Right lobe of liver (tissue), 6 donors: ENCODE results near the gene PGS1. TPM values are rescaled to one million over a fixed set of nuclear protein-coding genes. Genes with fewer than 3 reads are reported as not detected.

ENCODE experiments used
- ATAC-seq, 4 donors: fragments of 200-7000 bp; cut with Tn5 transposase; one replicate each; pipeline ENCODE4 v1.9.1; 2020; ENCODE audit warnings: mild to moderate bottlenecking in 4 of 4, moderate library complexity in 4 of 4
- DNase-seq, 3 donors: peaks; one replicate each; pipeline ENCODE4 v3.0.0-alpha.2; 2020
- H3K27ac ChIP-seq, 3 donors: fragments of 200-600 bp; one replicate each; pipeline ENCODE4 v1.8.0; 2022
- H3K27me3 ChIP-seq, 2 donors: fragments of 200-600 bp; one replicate each; pipeline ENCODE4 v1.8.0; 2022
- H3K36me3 ChIP-seq, 4 donors: fragments of 200-600 bp; sonication (generic) in 1 of 4; one replicate each; pipeline versions ENCODE4 v1.5.1 to v1.8.0; 2017 to 2022; ENCODE audit warnings: control low read depth in 1 of 4
- H3K4me1 ChIP-seq, 4 donors: fragments of 200-600 bp; sonication (generic) in 1 of 4; one replicate each; pipeline versions ENCODE4 v1.5.1 to v1.8.0; 2017 to 2022; ENCODE audit warnings: control low read depth in 1 of 4
- H3K4me3 ChIP-seq, 3 donors: fragments of 200-600 bp; one replicate each; pipeline ENCODE4 v1.8.0; 2022
- H3K9me3 ChIP-seq, 4 donors: fragments of 200-600 bp; sonication (generic) in 1 of 4; one replicate each; pipeline versions ENCODE4 v1.5.1 to v1.8.0; 2017 to 2022; ENCODE audit warnings: control low read depth in 1 of 4
- POLR2A ChIP-seq: fragments of 450-650 bp; IDR thresholded peaks from one replicate; pipeline ENCODE4 v1.6.1; 2017; ENCODE audit warnings: antibody characterized with exemption, mild to moderate bottlenecking
- WGBS: methylation state at CpG from one replicate; pipeline ENCODE4 v1.1.6; 2018; ENCODE audit warnings: low coverage, low lambda C conversion rate; ENCODE audit not compliant: insufficient coverage; ENCODE audit errors: missing lambda C conversion rate; 5-methylcytosine and 5-hydroxymethylcytosine counted together
- intact Hi-C, 2 donors: fragments of 100-400 bp; cut with DNase I; formaldehyde crosslinking; loops; one replicate each; pipeline versions ENCODE4 v1.11.2 to v1.14.1; 2022
- total RNA-seq, 6 experiments: library from RNA; depleted of rRNA in 2 of 6; stranded (reverse); fragments of >200 nt in 2 of 6; fragmentation: NEBNext Ultra II Directional in 3 of 6; extraction: Animal tissue kit (Norgen Biotek cat#: 25700) in 3 of 6; gene quantifications; one replicate each; pipeline versions ENCODE4 v1.1.0 to v1.2.4, GENCODE V29; 2016 to 2023
- TF ChIP-seq, protein P1 (sequence below), 4 donors: fragments of 200-600 bp in 3 of 4; fragments of 450-650 bp in 1 of 4; IDR thresholded peaks; one replicate each; pipeline versions ENCODE4 v1.5.1 to v1.8.0; 2016 to 2022; ENCODE audit warnings: antibody characterized with exemption in 4 of 4, mild to moderate bottlenecking in 2 of 4
- donor health status: DM: no; HTN: yes; CAD: no.
- donor health status: DM: no; HTN: no; CAD: no.
- donor health status: DM: no; HTN: no; CAD: no.
- donor health status: DM: no; HTN: yes; CAD: no.
- donor health status: DM: no; HTN: yes; CAD: no.

Gene PGS1
- total RNA-seq, 6 experiments from 2014 or later: 8.8 to 17.5 (median 13.4) TPM

DNA sequence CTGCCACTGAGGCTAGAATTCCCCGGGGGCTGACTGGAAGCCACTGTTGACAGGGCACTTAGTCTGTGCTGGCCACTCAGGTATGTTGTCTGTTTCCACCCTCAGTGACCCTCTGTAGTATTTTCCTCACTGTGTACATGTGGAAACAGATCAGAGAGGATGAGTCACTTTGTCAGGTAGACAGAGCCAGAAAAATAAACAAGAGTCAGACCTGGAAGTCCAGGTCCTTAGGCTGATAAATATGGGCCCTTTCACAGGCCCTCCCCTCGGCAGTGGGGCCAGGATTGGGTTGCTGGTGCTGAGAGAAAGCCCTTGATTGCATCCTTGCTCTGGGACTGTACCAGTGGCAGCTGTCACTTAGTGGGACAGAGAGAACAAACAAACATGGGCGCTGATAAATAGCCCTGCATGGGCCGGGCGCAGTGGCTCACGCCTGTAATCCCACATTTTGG is 21.3 kb downstream of the PGS1 start:
- WGBS: 76% methylated on average over 5 of the region's 6 CpGs
- peaks cover 0 to 54% (median 26%) of the 10 kb centered on the region in 4 donors for H3K36me3 ChIP-seq
- no peak overlapping the region for H3K27ac ChIP-seq
- DNase-seq (no peak), ATAC-seq (peak in 2 of 4 donors; percentile 26 to 64)
- intact Hi-C loops: no loop called here
- H3K27me3 ChIP-seq: no peaks in the 10 kb centered on the region
- TF ChIP-seq POLR2A: no peak
- TF ChIP-seq, protein P1, sequence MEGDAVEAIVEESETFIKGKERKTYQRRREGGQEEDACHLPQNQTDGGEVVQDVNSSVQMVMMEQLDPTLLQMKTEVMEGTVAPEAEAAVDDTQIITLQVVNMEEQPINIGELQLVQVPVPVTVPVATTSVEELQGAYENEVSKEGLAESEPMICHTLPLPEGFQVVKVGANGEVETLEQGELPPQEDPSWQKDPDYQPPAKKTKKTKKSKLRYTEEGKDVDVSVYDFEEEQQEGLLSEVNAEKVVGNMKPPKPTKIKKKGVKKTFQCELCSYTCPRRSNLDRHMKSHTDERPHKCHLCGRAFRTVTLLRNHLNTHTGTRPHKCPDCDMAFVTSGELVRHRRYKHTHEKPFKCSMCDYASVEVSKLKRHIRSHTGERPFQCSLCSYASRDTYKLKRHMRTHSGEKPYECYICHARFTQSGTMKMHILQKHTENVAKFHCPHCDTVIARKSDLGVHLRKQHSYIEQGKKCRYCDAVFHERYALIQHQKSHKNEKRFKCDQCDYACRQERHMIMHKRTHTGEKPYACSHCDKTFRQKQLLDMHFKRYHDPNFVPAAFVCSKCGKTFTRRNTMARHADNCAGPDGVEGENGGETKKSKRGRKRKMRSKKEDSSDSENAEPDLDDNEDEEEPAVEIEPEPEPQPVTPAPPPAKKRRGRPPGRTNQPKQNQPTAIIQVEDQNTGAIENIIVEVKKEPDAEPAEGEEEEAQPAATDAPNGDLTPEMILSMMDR (IDR thresholded peaks at IDR 0.05): no peak
- H3K4me1 ChIP-seq: peaks cover 0 to 23% (median 14%) of the 10 kb centered on the region in 4 donors
- H3K9me3 ChIP-seq: no peaks in the 10 kb centered on the region
- no peak overlapping the region for H3K4me3 ChIP-seq

DNA sequence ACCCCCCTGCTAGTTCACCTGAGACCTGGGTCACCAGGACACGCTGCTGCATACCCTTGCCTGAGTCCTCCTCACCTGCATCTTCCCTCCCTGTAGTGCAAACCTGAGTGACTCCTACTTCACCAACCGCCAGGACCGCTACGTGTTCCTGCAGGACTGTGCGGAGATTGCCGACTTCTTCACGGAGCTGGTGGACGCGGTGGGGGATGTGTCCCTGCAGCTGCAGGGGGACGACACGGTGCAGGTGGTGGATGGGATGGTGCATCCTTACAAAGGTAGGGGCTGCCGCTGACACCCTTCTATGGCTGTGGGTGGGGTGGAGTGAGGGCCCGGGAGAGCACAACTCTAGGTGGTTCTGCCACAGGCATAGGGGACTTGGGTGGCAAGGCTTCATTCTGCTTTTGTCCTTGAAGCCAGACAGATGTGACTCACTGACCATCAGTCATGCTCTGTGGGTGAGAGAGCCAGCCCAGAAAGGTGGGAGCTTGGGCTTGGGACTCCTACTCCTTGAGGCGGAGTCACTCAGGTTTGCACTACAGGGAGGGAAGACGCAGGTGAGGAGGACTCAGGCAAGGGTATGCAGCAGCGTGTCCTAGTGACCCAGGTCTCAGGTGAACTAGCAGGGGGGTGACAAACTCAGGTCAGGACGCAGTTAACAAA is 22.3 kb downstream of the PGS1 start:
- TF ChIP-seq, protein P1 (IDR thresholded peaks at IDR 0.05): no peak
- no peak for TF ChIP-seq POLR2A
- ATAC-seq: no peak
- WGBS: 98% methylated on average over 5 of the region's 17 CpGs
- Histone ChIP-seq H3K36me3 (peaks cover 0 to 58% (median 26%) of the 10 kb centered on the region in 4 donors), H3K27ac (no peak overlapping the region), H3K27me3 (no peaks in the 10 kb centered on the region), H3K4me1 (peaks cover 0 to 23% (median 11%) of the 10 kb centered on the region in 4 donors), H3K4me3 (no peak overlapping the region), H3K9me3 (no peaks in the 10 kb centered on the region)
- intact Hi-C loops: no loop called here
- no peak for DNase-seq

DNA sequence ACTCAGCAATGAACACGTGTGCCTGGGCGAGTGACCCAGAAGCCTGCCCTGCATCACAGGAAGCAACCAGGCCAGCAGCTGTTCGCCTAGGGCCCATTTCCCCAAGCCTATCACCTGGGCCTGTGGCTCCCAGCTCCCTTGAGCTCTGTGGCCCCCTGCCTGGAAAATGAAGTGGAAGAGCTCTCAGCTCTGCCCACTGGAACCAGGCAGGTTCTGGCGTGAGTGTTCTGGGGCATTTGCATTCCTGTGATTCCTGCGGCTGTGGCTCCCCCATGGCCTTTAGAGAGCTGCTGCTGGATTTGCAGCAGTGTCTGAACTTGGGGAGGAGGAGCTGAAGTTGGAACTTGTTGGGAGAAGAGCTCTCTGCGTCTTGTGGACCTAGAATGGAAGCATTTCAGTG is 22.8 kb downstream of the PGS1 start:
- Histone ChIP-seq H3K4me1 (peaks cover 0 to 19% (median 7%) of the 10 kb centered on the region in 4 donors), H3K27me3 (no peaks in the 10 kb centered on the region), H3K27ac (no peak overlapping the region), H3K9me3 (no peaks in the 10 kb centered on the region), H3K4me3 (no peak overlapping the region), H3K36me3 (peaks cover 0 to 58% (median 26%) of the 10 kb centered on the region in 4 donors)
- DNase-seq (no peak), ATAC-seq (no peak)
- TF ChIP-seq POLR2A: no peak
- TF ChIP-seq, protein P1 (IDR thresholded peaks at IDR 0.05): no peak
- intact Hi-C loops: no loop called here
- 83% methylated on average over 1 of the region's 6 CpGs for WGBS

DNA sequence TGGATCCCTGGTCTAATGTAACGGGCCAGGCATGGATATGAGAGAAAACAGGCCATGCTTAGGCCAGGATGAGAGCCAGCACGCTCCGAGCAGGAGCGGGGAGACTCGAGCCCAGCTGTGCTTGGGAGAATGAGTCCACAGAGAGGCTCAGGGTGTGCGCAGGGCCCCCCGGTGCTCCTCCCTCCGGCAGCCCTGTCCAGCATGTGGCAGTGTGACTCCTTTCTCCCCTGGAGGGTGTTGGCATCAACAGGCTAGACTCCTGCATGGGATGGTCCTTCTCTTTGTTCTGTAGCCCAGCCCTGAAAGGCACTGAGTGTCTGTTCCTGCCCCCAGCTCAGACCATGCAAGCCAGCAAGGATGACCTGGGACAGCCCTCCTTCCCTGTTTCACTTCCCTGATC is 23.4 kb downstream of the PGS1 start:
- H3K36me3 ChIP-seq: peaks cover 0 to 58% (median 26%) of the 10 kb centered on the region in 4 donors
- TF ChIP-seq, protein P1 (IDR thresholded peaks at IDR 0.05): no peak
- no peak for TF ChIP-seq POLR2A
- no peak overlapping the region for H3K4me3 ChIP-seq
- no peaks in the 10 kb centered on the region for H3K9me3 ChIP-seq
- WGBS: no CpG with 5 or more reads among the region's 8 CpGs
- DNase-seq (no peak), ATAC-seq (no peak)
- peaks cover 0 to 15% (median 3%) of the 10 kb centered on the region in 4 donors for H3K4me1 ChIP-seq
- intact Hi-C loops: no loop called here
- no peak overlapping the region for H3K27ac ChIP-seq
- no peaks in the 10 kb centered on the region for H3K27me3 ChIP-seq
